GM23338 (cell line): ENCODE results near the gene ELFN2. TPM values are rescaled to one million over a fixed set of nuclear protein-coding genes. Genes with fewer than 3 reads are reported as not detected.

ENCODE experiments used
- ATAC-seq: fragments of 200-7000 bp; cut with Tn5 transposase; 3 replicates; pipeline ENCODE4 v1.9.1; 2020
- DNase-seq: peaks from one replicate; pipeline ENCODE4 v3.0.0-alpha.2; 2015; ENCODE audit warnings: low spot score
- H2AFZ ChIP-seq: fragments of 200-600 bp; sonication (generic); 2 replicates; pipeline ENCODE4 v1.8.0; 2016; ENCODE audit warnings: antibody characterized with exemption, mild to moderate bottlenecking, moderate library complexity
- H3F3A ChIP-seq: fragments of 200-600 bp; sonication (generic); replicated peaks from 2 replicates; pipeline ENCODE4 v1.8.0; 2017; ENCODE audit warnings: antibody characterized with exemption, mixed run types, low read depth
- H3K27ac ChIP-seq: fragments of 200-600 bp; sonication (generic); 2 replicates; pipeline ENCODE4 v1.6.1; 2016; ENCODE audit warnings: low read depth
- H3K27me3 ChIP-seq: fragments of 200-600 bp; sonication (generic); 2 replicates; pipeline ENCODE4 v1.8.0; 2016; ENCODE audit warnings: mild to moderate bottlenecking, mixed run types, moderate library complexity; ENCODE audit not compliant: insufficient read depth
- H3K36me3 ChIP-seq: fragments of 200-600 bp; sonication (generic); 2 replicates; pipeline ENCODE4 v1.8.0; 2016; ENCODE audit warnings: mild to moderate bottlenecking; ENCODE audit not compliant: insufficient read depth
- H3K4me1 ChIP-seq: fragments of 200-600 bp; sonication (generic); 2 replicates; pipeline ENCODE4 v1.8.0; 2016; ENCODE audit warnings: mild to moderate bottlenecking, moderate library complexity; ENCODE audit not compliant: insufficient read depth
- H3K4me2 ChIP-seq: fragments of 200-600 bp; sonication (generic); 2 replicates; pipeline ENCODE4 v1.7.1; 2017; ENCODE audit warnings: mixed run types
- H3K4me3 ChIP-seq: fragments of 200-600 bp; sonication (generic); 2 replicates; pipeline ENCODE4 v1.6.1; 2016; ENCODE audit warnings: mixed run types
- H3K79me2 ChIP-seq: fragments of 200-600 bp; sonication (generic); replicated peaks from 2 replicates; pipeline ENCODE4 v1.8.0; 2017; ENCODE audit warnings: mild to moderate bottlenecking; ENCODE audit not compliant: insufficient read depth
- H3K9me2 ChIP-seq: fragments of 200-600 bp; sonication (generic); 2 replicates; pipeline ENCODE4 v1.8.0; 2017; ENCODE audit not compliant: insufficient read depth
- H4K20me1 ChIP-seq: fragments of 200-600 bp; sonication (generic); replicated peaks from 2 replicates; pipeline ENCODE4 v1.8.0; 2017; ENCODE audit warnings: mild to moderate bottlenecking; ENCODE audit not compliant: insufficient read depth
- H3K27ac Mint-ChIP-seq: 2 replicates; pipeline ENCODE4 v1.8.0; 2020; ENCODE audit warnings: inconsistent platforms, mild to moderate bottlenecking, moderate library complexity, mixed read lengths
- H3K27me3 Mint-ChIP-seq: 3 replicates; pipeline ENCODE4 v1.8.0; 2022; ENCODE audit warnings: low read depth, mild to moderate bottlenecking, moderate library complexity, mixed read lengths, inconsistent platforms; ENCODE audit not compliant: insufficient read depth, poor library complexity
- H3K36me3 Mint-ChIP-seq: 3 replicates; pipeline ENCODE4 v1.8.0; 2021; ENCODE audit warnings: low read depth, mild to moderate bottlenecking, inconsistent platforms, moderate library complexity, mixed read lengths
- H3K4me1 Mint-ChIP-seq: 3 replicates; pipeline ENCODE4 v1.8.0; 2020; ENCODE audit warnings: mild to moderate bottlenecking, inconsistent platforms, mixed read lengths
- H3K4me3 Mint-ChIP-seq: 3 replicates; pipeline ENCODE4 v1.8.0; 2021; ENCODE audit warnings: moderate library complexity, mild to moderate bottlenecking, inconsistent platforms, mixed read lengths
- H3K9me3 Mint-ChIP-seq: 3 replicates; pipeline ENCODE4 v1.8.0; 2020; ENCODE audit warnings: moderate library complexity, mild to moderate bottlenecking, inconsistent platforms, mixed read lengths
- EZH2 ChIP-seq: fragments of 200-600 bp; sonication (generic); IDR thresholded peaks from one replicate; pipeline ENCODE4 v1.8.0; 2017; ENCODE audit warnings: antibody characterized with exemption, mild to moderate bottlenecking, low read depth; ENCODE audit not compliant: unreplicated experiment
- EZH2phosphoT487 ChIP-seq: fragments of 200-600 bp; sonication (generic); IDR thresholded peaks from one replicate; pipeline ENCODE4 v1.8.1; 2018; ENCODE audit warnings: antibody characterized with exemption; ENCODE audit not compliant: unreplicated experiment
- JUNB ChIP-seq: IDR thresholded peaks from one replicate; pipeline ENCODE4 v1.6.1; 2016; ENCODE audit warnings: antibody characterized with exemption; ENCODE audit not compliant: unreplicated experiment
- POLR2AphosphoS5 ChIP-seq: IDR thresholded peaks from 2 replicates; pipeline ENCODE4 v1.6.1; 2016; ENCODE audit warnings: antibody characterized with exemption, low read depth
- STAT1 ChIP-seq: IDR thresholded peaks from one replicate; pipeline ENCODE4 v1.6.1; 2016; ENCODE audit warnings: antibody characterized with exemption; ENCODE audit not compliant: unreplicated experiment
- ZNF114 ChIP-seq: fragments of 250-450 bp; sonication (Bioruptor Pico); IDR thresholded peaks from 2 replicates; pipeline ENCODE4 v1.5.0; 2020; ENCODE audit warnings: mild to moderate bottlenecking, moderate library complexity
- ZNF331 ChIP-seq: fragments of 250-450 bp; sonication (Bioruptor Pico); IDR thresholded peaks from 2 replicates; pipeline ENCODE4 v1.5.0; 2020; ENCODE audit warnings: low read depth, mild to moderate bottlenecking, moderate library complexity
- long read RNA-seq: library from polyadenylated mRNA; unstranded; transcript quantifications from one replicate; pipeline ENCODE4 v2.0.0, GENCODE V29; 2020; ENCODE audit not compliant: unreplicated experiment
- polyA plus RNA-seq: library from polyadenylated mRNA; unstranded; fragments of >200 nt; fragmentation: Nextera tagmentation; extraction: Ambion mirVana; gene quantifications from 2 replicates; pipeline ENCODE4 v1.2.1, GENCODE V29; 2016
- total RNA-seq: library from RNA; depleted of rRNA; stranded (reverse); fragments of >200 nt; shearing (Covaris generic); gene quantifications from 2 replicates; pipeline ENCODE4 v1.2.3, GENCODE V29; 2014; rRNA removed
- TF ChIP-seq, protein P1 (sequence below), 2 experiments: fragments of 200-600 bp in 1 of 2; sonication (generic) in 1 of 2; conservative IDR thresholded peaks; 2 replicates each; pipeline versions ENCODE4 v1.5.1 to v1.6.1; 2016 to 2017; ENCODE audit warnings: antibody characterized with exemption in 2 of 2, low read depth in 2 of 2, mild to moderate bottlenecking in 2 of 2, moderate library complexity in 1 of 2
- TF ChIP-seq, protein P2 (sequence below): IDR thresholded peaks from one replicate; pipeline ENCODE4 v1.6.1; 2018; ENCODE audit warnings: antibody characterized with exemption; ENCODE audit not compliant: unreplicated experiment

ELFN2 gene, protein sequence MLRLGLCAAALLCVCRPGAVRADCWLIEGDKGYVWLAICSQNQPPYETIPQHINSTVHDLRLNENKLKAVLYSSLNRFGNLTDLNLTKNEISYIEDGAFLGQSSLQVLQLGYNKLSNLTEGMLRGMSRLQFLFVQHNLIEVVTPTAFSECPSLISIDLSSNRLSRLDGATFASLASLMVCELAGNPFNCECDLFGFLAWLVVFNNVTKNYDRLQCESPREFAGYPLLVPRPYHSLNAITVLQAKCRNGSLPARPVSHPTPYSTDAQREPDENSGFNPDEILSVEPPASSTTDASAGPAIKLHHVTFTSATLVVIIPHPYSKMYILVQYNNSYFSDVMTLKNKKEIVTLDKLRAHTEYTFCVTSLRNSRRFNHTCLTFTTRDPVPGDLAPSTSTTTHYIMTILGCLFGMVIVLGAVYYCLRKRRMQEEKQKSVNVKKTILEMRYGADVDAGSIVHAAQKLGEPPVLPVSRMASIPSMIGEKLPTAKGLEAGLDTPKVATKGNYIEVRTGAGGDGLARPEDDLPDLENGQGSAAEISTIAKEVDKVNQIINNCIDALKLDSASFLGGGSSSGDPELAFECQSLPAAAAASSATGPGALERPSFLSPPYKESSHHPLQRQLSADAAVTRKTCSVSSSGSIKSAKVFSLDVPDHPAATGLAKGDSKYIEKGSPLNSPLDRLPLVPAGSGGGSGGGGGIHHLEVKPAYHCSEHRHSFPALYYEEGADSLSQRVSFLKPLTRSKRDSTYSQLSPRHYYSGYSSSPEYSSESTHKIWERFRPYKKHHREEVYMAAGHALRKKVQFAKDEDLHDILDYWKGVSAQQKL
- 0.35 and 0.62 TPM in 2 replicates for total RNA-seq
- 0.18 and 0.23 TPM in 2 replicates for polyA plus RNA-seq
- long read RNA-seq, result 0 reads

DNA sequence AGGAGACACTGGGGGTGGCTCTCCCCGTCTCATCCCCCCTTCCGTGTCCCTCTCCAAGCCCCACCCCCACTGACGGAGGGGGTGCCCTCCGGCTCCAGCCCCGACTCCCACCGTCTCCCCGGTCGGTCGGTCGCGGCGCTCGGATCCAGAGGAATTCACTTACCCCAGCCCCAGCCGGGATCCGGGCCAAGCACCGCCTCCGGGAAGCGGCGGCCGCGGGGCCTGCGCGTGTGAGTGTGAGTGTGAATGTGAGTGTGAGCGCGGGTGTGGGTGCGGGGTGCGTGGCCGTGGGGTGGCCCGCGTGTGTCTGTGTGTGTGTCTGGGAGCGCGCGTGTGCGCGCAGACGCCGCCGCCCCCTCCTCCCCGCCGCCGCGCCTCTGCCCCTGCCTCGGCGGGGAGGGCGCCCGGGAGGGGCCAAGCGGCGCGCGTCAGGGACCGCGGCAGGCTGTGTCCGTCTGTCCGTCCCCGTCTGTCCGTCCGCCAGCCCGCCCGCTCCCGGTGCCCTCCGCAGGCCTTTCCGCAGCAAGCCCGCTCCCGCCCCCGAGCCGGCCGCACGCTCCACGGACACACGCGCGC is at the start of gene ELFN2:
TSS of gene ELFN2 (minus strand) at position 345 of the 576 bp plus-strand sequence. CDS start 51,945 bp downstream, outside the sequence.
- no peaks in the 10 kb centered on the region for H3K79me2 ChIP-seq
- H3K36me3 ChIP-seq, result no peaks in the 10 kb centered on the region
- no peak for TF ChIP-seq EZH2phosphoT487
- TF ChIP-seq EZH2, result peak; percentile 68
- H3F3A ChIP-seq, result peaks cover 10% of the 10 kb centered on the region
- peaks cover 47% of the 10 kb centered on the region for H3K27me3 Mint-ChIP-seq
- H3K4me1 Mint-ChIP-seq, result peaks cover 13% of the 10 kb centered on the region
- peak; percentile 26 for ATAC-seq
- peaks cover 49% of the 10 kb centered on the region for H3K27me3 ChIP-seq
- peak within 1 kb of the TSS; percentile 62 for H3K4me3 ChIP-seq
- H3K4me2 ChIP-seq, result peak within 1 kb of the TSS; percentile 84
- no peak within 1 kb of the TSS for H3K27ac ChIP-seq
- H3K27ac Mint-ChIP-seq, result no peak within 1 kb of the TSS
- peak; percentile 66 for DNase-seq
- no peaks in the 10 kb centered on the region for H3K9me3 Mint-ChIP-seq
- H4K20me1 ChIP-seq, result no peaks in the 10 kb centered on the region; the same call in 1 of the 2 replicates
- H2AFZ ChIP-seq, result peak within 1 kb of the TSS; percentile 47; the same call in 1 of the 2 replicates
- H3K9me2 ChIP-seq, result no peaks in the 10 kb centered on the region
- no peaks in the 10 kb centered on the region for H3K36me3 Mint-ChIP-seq
- peak within 1 kb of the TSS; percentile 61 for H3K4me3 Mint-ChIP-seq
- H3K4me1 ChIP-seq, result peaks cover 4% of the 10 kb centered on the region; the same call in 1 of the 2 replicates

DNA sequence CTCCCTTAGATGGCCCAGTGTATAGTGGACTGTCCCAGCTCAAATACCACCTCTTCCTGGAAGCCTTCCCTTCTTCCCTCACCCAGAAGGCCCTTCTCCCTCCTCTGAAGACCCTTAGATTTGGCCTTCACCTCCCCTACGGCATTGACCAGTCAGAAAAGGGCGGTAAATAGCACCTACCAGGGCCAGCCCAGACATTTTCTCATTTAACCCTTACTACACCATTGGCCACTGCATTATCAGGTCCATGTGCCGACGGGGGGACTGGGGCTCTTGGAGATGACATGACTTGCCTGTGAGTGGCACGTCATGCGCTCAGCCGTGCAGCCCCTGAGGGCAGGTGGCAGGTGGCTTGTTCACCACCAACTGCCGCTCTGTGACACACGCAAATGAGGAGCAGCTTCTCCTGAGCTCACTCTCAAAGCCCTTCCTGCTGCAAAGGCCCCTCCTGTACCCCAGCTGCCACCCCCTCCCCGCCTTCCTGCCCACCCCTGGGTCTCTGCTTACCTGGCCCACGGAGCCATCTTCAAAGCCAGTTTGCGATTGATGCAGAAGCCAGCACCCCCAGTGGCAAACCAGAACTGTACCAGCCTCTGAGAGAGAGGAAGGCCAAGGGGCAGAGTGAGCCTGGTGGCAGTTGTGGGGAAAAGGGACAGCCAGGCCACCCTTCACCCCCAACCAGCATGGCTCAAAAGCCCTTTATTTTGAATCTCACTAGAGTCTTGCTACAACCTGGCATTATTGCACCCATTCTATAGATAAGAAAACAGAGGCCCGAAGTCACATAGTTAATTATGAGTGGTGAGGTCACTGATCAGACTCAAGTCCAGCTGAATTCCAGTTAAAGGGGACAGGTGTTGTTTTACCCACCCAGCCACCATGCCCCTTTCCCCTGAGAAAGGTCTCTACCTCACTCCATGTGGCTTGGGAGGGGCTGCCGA is 49.4 kb upstream of the ELFN2 start:
- no peak overlapping the region for H3K27ac ChIP-seq
- no peaks in the 10 kb centered on the region for H3K9me2 ChIP-seq
- no peak for DNase-seq
- Mint-ChIP-seq H3K9me3 (no peaks in the 10 kb centered on the region), H3K4me3 (no peak overlapping the region), H3K36me3 (no peaks in the 10 kb centered on the region), H3K4me1 (peaks cover 3% of the 10 kb centered on the region; the same call in 2 of the 3 replicates), H3K27me3 (peaks cover 15% of the 10 kb centered on the region), H3K27ac (no peak overlapping the region)
- H3K4me1 ChIP-seq, result no peaks in the 10 kb centered on the region
- H4K20me1 ChIP-seq, result no peaks in the 10 kb centered on the region
- H2AFZ ChIP-seq, result no peak overlapping the region
- no peak overlapping the region for H3K4me2 ChIP-seq
- no peak overlapping the region for H3K4me3 ChIP-seq
- H3K27me3 ChIP-seq, result no peaks in the 10 kb centered on the region
- no peaks in the 10 kb centered on the region for H3K79me2 ChIP-seq
- H3K36me3 ChIP-seq, result no peaks in the 10 kb centered on the region
- H3F3A ChIP-seq, result no peaks in the 10 kb centered on the region
- ATAC-seq, result no peak
- TF ChIP-seq POLR2AphosphoS5, result no peak
- TF ChIP-seq JUNB, result no peak
- TF ChIP-seq STAT1, result no peak
- TF ChIP-seq, protein P1, sequence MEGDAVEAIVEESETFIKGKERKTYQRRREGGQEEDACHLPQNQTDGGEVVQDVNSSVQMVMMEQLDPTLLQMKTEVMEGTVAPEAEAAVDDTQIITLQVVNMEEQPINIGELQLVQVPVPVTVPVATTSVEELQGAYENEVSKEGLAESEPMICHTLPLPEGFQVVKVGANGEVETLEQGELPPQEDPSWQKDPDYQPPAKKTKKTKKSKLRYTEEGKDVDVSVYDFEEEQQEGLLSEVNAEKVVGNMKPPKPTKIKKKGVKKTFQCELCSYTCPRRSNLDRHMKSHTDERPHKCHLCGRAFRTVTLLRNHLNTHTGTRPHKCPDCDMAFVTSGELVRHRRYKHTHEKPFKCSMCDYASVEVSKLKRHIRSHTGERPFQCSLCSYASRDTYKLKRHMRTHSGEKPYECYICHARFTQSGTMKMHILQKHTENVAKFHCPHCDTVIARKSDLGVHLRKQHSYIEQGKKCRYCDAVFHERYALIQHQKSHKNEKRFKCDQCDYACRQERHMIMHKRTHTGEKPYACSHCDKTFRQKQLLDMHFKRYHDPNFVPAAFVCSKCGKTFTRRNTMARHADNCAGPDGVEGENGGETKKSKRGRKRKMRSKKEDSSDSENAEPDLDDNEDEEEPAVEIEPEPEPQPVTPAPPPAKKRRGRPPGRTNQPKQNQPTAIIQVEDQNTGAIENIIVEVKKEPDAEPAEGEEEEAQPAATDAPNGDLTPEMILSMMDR (conservative IDR thresholded peaks at IDR 0.05; ENCODE audit: low read depth in 2 of 2), result no peak
- TF ChIP-seq ZNF331 (CRISPR knock-in tag), result no peak
- TF ChIP-seq ZNF114 (CRISPR knock-in tag), result no peak
- TF ChIP-seq EZH2, result no peak
- TF ChIP-seq EZH2phosphoT487, result no peak
- TF ChIP-seq, protein P2, sequence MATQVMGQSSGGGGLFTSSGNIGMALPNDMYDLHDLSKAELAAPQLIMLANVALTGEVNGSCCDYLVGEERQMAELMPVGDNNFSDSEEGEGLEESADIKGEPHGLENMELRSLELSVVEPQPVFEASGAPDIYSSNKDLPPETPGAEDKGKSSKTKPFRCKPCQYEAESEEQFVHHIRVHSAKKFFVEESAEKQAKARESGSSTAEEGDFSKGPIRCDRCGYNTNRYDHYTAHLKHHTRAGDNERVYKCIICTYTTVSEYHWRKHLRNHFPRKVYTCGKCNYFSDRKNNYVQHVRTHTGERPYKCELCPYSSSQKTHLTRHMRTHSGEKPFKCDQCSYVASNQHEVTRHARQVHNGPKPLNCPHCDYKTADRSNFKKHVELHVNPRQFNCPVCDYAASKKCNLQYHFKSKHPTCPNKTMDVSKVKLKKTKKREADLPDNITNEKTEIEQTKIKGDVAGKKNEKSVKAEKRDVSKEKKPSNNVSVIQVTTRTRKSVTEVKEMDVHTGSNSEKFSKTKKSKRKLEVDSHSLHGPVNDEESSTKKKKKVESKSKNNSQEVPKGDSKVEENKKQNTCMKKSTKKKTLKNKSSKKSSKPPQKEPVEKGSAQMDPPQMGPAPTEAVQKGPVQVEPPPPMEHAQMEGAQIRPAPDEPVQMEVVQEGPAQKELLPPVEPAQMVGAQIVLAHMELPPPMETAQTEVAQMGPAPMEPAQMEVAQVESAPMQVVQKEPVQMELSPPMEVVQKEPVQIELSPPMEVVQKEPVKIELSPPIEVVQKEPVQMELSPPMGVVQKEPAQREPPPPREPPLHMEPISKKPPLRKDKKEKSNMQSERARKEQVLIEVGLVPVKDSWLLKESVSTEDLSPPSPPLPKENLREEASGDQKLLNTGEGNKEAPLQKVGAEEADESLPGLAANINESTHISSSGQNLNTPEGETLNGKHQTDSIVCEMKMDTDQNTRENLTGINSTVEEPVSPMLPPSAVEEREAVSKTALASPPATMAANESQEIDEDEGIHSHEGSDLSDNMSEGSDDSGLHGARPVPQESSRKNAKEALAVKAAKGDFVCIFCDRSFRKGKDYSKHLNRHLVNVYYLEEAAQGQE, result no peak
